HL-60 (cell line): Measurements from ENCODE around the gene NFIB.

ENCODE experiments used
- DNase-seq, 2 experiments: peaks; one replicate each; pipeline ENCODE4 v3.0.0-alpha.2; 2010 to 2020; ENCODE audit warnings: low read depth in 1 of 2, low spot score in 1 of 2
- H3K27ac ChIP-seq: fragments of 250-450 bp; sonication (Bioruptor Pico); replicated peaks from 2 replicates; pipeline ENCODE4 v1.5.1; 2020; ENCODE audit warnings: mild to moderate bottlenecking, moderate library complexity
- H3K27me3 ChIP-seq: fragments of 250-450 bp; sonication (Bioruptor Pico); 2 replicates; pipeline ENCODE4 v1.5.1; 2021; ENCODE audit warnings: mild to moderate bottlenecking, moderate library complexity; ENCODE audit not compliant: insufficient read depth, poor library complexity, severe bottlenecking
- H3K4me3 ChIP-seq: replicated peaks from 2 replicates; pipeline ENCODE4 v1.5.1; 2011; ENCODE audit warnings: mild to moderate bottlenecking, control low read depth, low read length; ENCODE audit not compliant: insufficient read depth
- GABPA ChIP-seq: IDR thresholded peaks from 2 replicates; pipeline ENCODE4 v1.6.1; 2012; ENCODE audit warnings: low read depth
- POLR2AphosphoS5 ChIP-seq: IDR thresholded peaks from 2 replicates; pipeline ENCODE4 v1.6.1; 2012; ENCODE audit warnings: low read depth
- SPI1 ChIP-seq: IDR thresholded peaks from 2 replicates; pipeline ENCODE4 v1.6.1; 2012; ENCODE audit warnings: low read depth, mild to moderate bottlenecking, borderline replicate concordance
- TF ChIP-seq, protein P1 (sequence below): IDR thresholded peaks from 2 replicates; pipeline ENCODE4 v1.6.1; 2012; ENCODE audit warnings: low read depth; ENCODE audit not compliant: insufficient replicate concordance
- TF ChIP-seq, protein P2 (sequence below): IDR thresholded peaks from one replicate; pipeline ENCODE4 v1.5.1; 2011; ENCODE audit warnings: low read length, control low read depth, inconsistent platforms; ENCODE audit not compliant: insufficient read depth

Gene NFIB

DNA sequence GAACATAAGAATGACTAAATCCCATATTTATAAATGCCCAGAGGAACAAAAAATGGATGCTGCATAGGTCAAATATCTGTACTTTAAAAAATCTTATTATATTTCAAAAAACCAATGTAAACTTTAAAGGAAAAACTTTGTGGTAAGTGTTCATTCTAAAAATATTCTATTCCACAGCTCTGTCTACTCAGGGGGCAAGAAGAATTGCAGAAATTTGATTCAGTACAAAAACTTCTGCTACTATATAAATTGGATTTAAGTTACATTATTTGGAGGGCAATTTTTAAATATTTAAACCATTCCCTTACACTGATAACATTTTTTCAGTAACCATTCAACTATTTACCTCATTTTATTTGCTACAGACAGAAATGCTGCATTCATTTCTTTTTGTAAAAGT is 32.1 kb downstream of the NFIB start:
- Histone ChIP-seq H3K27me3 (no peaks in the 10 kb centered on the region), H3K27ac (no peak overlapping the region), H3K4me3 (no peak overlapping the region)
- no peak for DNase-seq
- TF ChIP-seq, protein P1, sequence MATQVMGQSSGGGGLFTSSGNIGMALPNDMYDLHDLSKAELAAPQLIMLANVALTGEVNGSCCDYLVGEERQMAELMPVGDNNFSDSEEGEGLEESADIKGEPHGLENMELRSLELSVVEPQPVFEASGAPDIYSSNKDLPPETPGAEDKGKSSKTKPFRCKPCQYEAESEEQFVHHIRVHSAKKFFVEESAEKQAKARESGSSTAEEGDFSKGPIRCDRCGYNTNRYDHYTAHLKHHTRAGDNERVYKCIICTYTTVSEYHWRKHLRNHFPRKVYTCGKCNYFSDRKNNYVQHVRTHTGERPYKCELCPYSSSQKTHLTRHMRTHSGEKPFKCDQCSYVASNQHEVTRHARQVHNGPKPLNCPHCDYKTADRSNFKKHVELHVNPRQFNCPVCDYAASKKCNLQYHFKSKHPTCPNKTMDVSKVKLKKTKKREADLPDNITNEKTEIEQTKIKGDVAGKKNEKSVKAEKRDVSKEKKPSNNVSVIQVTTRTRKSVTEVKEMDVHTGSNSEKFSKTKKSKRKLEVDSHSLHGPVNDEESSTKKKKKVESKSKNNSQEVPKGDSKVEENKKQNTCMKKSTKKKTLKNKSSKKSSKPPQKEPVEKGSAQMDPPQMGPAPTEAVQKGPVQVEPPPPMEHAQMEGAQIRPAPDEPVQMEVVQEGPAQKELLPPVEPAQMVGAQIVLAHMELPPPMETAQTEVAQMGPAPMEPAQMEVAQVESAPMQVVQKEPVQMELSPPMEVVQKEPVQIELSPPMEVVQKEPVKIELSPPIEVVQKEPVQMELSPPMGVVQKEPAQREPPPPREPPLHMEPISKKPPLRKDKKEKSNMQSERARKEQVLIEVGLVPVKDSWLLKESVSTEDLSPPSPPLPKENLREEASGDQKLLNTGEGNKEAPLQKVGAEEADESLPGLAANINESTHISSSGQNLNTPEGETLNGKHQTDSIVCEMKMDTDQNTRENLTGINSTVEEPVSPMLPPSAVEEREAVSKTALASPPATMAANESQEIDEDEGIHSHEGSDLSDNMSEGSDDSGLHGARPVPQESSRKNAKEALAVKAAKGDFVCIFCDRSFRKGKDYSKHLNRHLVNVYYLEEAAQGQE = no peak
- TF ChIP-seq, protein P2, sequence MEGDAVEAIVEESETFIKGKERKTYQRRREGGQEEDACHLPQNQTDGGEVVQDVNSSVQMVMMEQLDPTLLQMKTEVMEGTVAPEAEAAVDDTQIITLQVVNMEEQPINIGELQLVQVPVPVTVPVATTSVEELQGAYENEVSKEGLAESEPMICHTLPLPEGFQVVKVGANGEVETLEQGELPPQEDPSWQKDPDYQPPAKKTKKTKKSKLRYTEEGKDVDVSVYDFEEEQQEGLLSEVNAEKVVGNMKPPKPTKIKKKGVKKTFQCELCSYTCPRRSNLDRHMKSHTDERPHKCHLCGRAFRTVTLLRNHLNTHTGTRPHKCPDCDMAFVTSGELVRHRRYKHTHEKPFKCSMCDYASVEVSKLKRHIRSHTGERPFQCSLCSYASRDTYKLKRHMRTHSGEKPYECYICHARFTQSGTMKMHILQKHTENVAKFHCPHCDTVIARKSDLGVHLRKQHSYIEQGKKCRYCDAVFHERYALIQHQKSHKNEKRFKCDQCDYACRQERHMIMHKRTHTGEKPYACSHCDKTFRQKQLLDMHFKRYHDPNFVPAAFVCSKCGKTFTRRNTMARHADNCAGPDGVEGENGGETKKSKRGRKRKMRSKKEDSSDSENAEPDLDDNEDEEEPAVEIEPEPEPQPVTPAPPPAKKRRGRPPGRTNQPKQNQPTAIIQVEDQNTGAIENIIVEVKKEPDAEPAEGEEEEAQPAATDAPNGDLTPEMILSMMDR = no peak
- no peak for TF ChIP-seq POLR2AphosphoS5
- no peak for TF ChIP-seq GABPA
- TF ChIP-seq SPI1 = no peak

DNA sequence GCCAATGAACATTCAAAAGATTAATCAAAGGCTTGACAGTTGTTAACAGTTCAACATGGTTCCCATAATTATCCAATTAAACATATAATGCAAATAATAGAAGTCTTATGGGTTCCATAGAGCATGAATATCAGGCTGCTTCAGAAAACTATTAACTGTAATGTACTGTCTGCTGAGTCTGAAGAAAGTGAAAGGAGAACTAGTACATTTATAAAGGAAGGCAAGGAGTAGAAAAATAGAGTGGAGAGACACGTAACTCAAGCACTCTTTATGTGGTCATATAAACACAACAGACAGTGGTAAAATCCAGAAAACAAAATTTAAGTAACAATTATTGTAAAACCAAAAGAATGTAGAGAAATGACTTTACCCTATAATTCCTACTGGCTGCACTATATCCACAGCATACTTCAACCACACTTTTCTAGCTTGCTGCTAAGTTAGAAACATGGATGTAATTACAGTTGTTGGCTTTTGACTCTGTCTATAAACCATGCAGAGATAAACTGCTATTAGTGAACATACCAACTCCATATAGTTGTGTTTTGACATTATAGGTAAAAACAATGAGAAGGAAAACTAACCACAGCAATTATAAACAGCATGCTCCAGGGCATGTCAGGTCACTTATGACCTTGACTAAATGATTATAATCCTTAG is 32.7 kb downstream of the NFIB start:
- no peak for DNase-seq
- no peaks in the 10 kb centered on the region for H3K27me3 ChIP-seq
- TF ChIP-seq SPI1 = no peak
- TF ChIP-seq POLR2AphosphoS5 = no peak
- TF ChIP-seq, protein P1 = no peak
- TF ChIP-seq GABPA = no peak
- TF ChIP-seq, protein P2 = no peak
- no peak overlapping the region for H3K4me3 ChIP-seq
- H3K27ac ChIP-seq = no peak overlapping the region

DNA sequence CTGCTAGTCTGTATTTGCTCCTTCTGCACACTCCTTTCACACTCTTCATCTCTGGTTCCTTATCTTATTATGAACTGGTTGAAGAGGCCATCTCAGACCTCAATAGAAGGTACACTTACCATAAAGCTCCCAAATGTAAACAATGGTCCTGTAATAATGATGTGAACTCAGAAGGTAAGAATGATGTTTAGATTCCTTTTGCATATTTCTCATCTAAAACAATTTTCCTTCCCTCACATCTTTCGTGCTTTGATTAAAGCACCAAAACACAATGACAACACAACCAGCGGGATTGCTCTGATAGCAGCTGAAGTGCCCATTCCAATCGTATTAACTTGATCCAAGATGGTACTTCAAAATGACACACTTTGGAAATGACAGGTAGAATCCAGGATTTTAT is 34.3 kb downstream of the NFIB start:
- TF ChIP-seq, protein P1 = no peak
- TF ChIP-seq GABPA (no peak), SPI1 (no peak), POLR2AphosphoS5 (no peak)
- TF ChIP-seq, protein P2 = no peak
- Histone ChIP-seq H3K4me3 (no peak overlapping the region), H3K27me3 (no peaks in the 10 kb centered on the region), H3K27ac (no peak overlapping the region)
- no peak for DNase-seq
